ENCODE measurements around the gene CADM1. TPM values are rescaled to one million over a fixed set of nuclear protein-coding genes. Genes with fewer than 3 reads are reported as not detected.

Gene CADM1
- total and polyA plus RNA-seq, 2 donors (not counting 1 experiment from before 2014, with no cell fraction given), result 15.4 to 86.0 TPM

DNA sequence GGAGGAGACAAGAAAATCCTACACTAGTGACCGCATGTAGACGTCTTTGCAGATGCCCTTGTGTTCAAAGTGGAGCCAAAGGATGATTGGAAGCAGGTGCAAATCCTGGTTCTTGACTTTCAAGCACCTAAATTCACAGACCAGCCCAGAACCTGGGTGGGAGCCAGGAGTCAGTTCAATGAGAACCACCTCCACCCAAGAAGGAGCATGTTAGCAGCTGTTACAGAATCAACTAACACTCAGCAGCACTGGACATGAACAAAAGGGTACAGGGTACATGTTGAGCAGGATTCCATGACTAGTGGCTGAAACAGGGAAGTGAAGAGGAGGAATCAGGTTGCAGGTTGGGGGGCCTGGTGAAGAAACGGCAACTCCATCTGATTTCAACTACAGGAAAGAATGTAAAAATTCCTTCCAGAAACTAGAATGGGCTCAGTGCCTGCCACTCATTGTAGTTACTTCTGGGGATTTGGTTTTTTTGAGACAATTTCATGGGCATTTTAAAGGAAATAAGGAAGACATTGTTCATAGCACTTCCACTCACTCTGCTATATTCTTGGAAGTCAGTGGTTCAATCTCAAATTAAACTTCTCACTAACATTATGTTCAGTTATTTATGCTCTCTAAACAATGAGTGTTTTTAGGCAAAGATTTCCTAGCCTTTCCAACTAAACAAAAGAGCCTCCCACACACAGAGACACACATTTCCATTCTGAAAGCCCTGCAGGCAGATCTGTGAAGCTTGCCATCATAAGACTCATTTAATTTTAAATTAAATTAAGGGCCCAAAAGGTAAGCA lies 173.3 kb downstream of the CADM1 start:
- Histone ChIP-seq H4K20me1 (ENCODE audit: control insufficient read depth, extremely low read depth, insufficient read depth, low read length) (no peaks in the 10 kb centered on the region), H3K9me3 (ENCODE audit: control insufficient read depth, insufficient read depth, low read depth, low read length) (no peaks in the 10 kb centered on the region), H3K36me3 (ENCODE audit: control insufficient read depth, insufficient read depth, low read length) (no peaks in the 10 kb centered on the region), H3K4me1 (ENCODE audit: control insufficient read depth, extremely low read depth, insufficient read depth, low read length) (no peaks in the 10 kb centered on the region), H2AFZ (ENCODE audit: low read length) (no peak overlapping the region), H3K79me2 (ENCODE audit: control insufficient read depth, insufficient read depth, low read length) (no peaks in the 10 kb centered on the region), H3K9ac (ENCODE audit: insufficient read depth, low read length) (no peak overlapping the region), H3K4me3 (replicated peaks in 1 of 4; ENCODE audit: control extremely low read depth in 1 of 4, insufficient read depth in 1 of 4, low read depth in 3 of 4, low read length in 4 of 4) (no peak overlapping the region), H3K27me3 (ENCODE audit: control insufficient read depth, insufficient read depth, low read length) (no peaks in the 10 kb centered on the region), H3K27ac (ENCODE audit: insufficient read depth, low read length) (no peak overlapping the region), H3K4me2 (ENCODE audit: extremely low read depth, insufficient read depth, low read length) (no peak overlapping the region)
- no peak for DNase-seq (ENCODE audit: low read depth in 2 of 2)
- TF ChIP-seq, protein P1, sequence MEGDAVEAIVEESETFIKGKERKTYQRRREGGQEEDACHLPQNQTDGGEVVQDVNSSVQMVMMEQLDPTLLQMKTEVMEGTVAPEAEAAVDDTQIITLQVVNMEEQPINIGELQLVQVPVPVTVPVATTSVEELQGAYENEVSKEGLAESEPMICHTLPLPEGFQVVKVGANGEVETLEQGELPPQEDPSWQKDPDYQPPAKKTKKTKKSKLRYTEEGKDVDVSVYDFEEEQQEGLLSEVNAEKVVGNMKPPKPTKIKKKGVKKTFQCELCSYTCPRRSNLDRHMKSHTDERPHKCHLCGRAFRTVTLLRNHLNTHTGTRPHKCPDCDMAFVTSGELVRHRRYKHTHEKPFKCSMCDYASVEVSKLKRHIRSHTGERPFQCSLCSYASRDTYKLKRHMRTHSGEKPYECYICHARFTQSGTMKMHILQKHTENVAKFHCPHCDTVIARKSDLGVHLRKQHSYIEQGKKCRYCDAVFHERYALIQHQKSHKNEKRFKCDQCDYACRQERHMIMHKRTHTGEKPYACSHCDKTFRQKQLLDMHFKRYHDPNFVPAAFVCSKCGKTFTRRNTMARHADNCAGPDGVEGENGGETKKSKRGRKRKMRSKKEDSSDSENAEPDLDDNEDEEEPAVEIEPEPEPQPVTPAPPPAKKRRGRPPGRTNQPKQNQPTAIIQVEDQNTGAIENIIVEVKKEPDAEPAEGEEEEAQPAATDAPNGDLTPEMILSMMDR (conservative IDR thresholded peaks at IDR 0.05 in 1 of 2, IDR thresholded peaks at IDR 0.05 in 1 of 2; ENCODE audit: low read depth in 1 of 2, low read length in 2 of 2), result no peak
- TF ChIP-seq EZH2 (IDR thresholded peaks at IDR 0.05; ENCODE audit: low read length, missing control alignments), result no peak

DNA sequence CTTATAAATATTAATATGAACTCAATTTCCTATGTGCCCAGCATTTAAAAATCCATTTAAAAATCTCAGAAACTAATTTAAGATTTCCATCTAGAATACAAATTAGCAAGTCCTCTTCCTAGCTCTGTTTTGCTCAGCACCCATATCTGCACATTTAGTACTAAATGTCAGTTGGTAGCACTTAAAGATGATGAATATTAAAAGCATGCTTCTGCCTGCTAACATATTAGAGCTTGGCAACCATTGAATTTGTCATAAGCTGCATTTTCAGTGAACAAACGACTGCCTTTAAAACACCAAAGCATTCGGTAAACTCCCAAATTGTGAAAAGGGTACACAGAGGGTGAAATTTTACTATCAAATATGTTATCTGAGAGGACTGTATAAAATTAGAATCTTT lies 177.7 kb downstream of the CADM1 start:
- no peak for DNase-seq (ENCODE audit: low read depth in 2 of 2)
- Histone ChIP-seq H3K4me2 (ENCODE audit: extremely low read depth, insufficient read depth, low read length) (no peak overlapping the region), H3K4me3 (replicated peaks in 1 of 4; ENCODE audit: control extremely low read depth in 1 of 4, insufficient read depth in 1 of 4, low read depth in 3 of 4, low read length in 4 of 4) (no peak overlapping the region), H3K4me1 (ENCODE audit: control insufficient read depth, extremely low read depth, insufficient read depth, low read length) (no peaks in the 10 kb centered on the region), H3K79me2 (ENCODE audit: control insufficient read depth, insufficient read depth, low read length) (no peaks in the 10 kb centered on the region), H3K9me3 (ENCODE audit: control insufficient read depth, insufficient read depth, low read depth, low read length) (no peaks in the 10 kb centered on the region), H3K27me3 (ENCODE audit: control insufficient read depth, insufficient read depth, low read length) (no peaks in the 10 kb centered on the region), H4K20me1 (ENCODE audit: control insufficient read depth, extremely low read depth, insufficient read depth, low read length) (no peaks in the 10 kb centered on the region), H2AFZ (ENCODE audit: low read length) (no peak overlapping the region), H3K9ac (ENCODE audit: insufficient read depth, low read length) (no peak overlapping the region), H3K27ac (ENCODE audit: insufficient read depth, low read length) (no peak overlapping the region), H3K36me3 (ENCODE audit: control insufficient read depth, insufficient read depth, low read length) (no peaks in the 10 kb centered on the region)
- no peak for TF ChIP-seq EZH2 (IDR thresholded peaks at IDR 0.05; ENCODE audit: low read length, missing control alignments)
- TF ChIP-seq, protein P1 (conservative IDR thresholded peaks at IDR 0.05 in 1 of 2, IDR thresholded peaks at IDR 0.05 in 1 of 2; ENCODE audit: low read depth in 1 of 2, low read length in 2 of 2), result no peak

DNA sequence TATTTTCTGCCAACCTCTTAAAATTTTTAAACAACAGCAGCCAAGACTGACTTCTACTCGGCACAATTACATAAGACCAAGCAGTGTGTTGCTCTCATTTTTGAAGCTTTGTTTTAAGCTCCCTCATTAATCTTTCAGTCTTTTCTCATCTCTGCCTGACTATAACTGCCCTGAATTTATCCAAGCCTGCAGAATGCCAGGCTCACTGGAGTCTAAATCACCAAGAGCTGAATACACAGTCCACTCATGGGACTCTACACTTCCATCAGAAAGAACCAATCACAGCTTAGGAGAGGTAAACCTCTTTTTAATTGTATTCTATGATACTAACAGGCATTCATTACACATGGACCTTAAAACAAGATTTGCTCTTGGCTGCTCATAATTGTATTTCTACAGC lies 178.7 kb downstream of the CADM1 start:
- Histone ChIP-seq H3K4me1 (ENCODE audit: control insufficient read depth, extremely low read depth, insufficient read depth, low read length) (no peaks in the 10 kb centered on the region), H4K20me1 (ENCODE audit: control insufficient read depth, extremely low read depth, insufficient read depth, low read length) (no peaks in the 10 kb centered on the region), H3K9me3 (ENCODE audit: control insufficient read depth, insufficient read depth, low read depth, low read length) (no peaks in the 10 kb centered on the region), H2AFZ (ENCODE audit: low read length) (no peak overlapping the region), H3K9ac (ENCODE audit: insufficient read depth, low read length) (no peak overlapping the region), H3K4me3 (replicated peaks in 1 of 4; ENCODE audit: control extremely low read depth in 1 of 4, insufficient read depth in 1 of 4, low read depth in 3 of 4, low read length in 4 of 4) (no peak overlapping the region), H3K27me3 (ENCODE audit: control insufficient read depth, insufficient read depth, low read length) (no peaks in the 10 kb centered on the region), H3K79me2 (ENCODE audit: control insufficient read depth, insufficient read depth, low read length) (no peaks in the 10 kb centered on the region), H3K36me3 (ENCODE audit: control insufficient read depth, insufficient read depth, low read length) (no peaks in the 10 kb centered on the region), H3K4me2 (ENCODE audit: extremely low read depth, insufficient read depth, low read length) (no peak overlapping the region), H3K27ac (ENCODE audit: insufficient read depth, low read length) (no peak overlapping the region)
- no peak for TF ChIP-seq EZH2 (IDR thresholded peaks at IDR 0.05; ENCODE audit: low read length, missing control alignments)
- TF ChIP-seq, protein P1 (conservative IDR thresholded peaks at IDR 0.05 in 1 of 2, IDR thresholded peaks at IDR 0.05 in 1 of 2; ENCODE audit: low read depth in 1 of 2, low read length in 2 of 2), result no peak
- DNase-seq (ENCODE audit: low read depth in 2 of 2), result no peak
